KBM-7 (cell line): Measurements from ENCODE around the gene ATP5F1B.
A peak's percentile ranks its signal among the peaks of the same experiment; 100 is the strongest.
"Not testable (repeated sequence)": the region's sequence is repeated elsewhere in the genome, so short reads cannot be mapped to it uniquely, and the experiment has no call there.

Source experiments
- DNase-seq: peaks from one replicate; pipeline ENCODE4 v3.0.0-alpha.2; 2015
- in situ Hi-C: fragments of 300-500 bp; cut with MboI; formaldehyde crosslinking; loops from 2 replicates; pipeline ENCODE4 v1.14.3; 2020; ENCODE audit warnings: low sequenced_read_pairs, low pct_unique_long_range_greater_than_20kb, mixed read lengths

Gene ATP5F1B

DNA sequence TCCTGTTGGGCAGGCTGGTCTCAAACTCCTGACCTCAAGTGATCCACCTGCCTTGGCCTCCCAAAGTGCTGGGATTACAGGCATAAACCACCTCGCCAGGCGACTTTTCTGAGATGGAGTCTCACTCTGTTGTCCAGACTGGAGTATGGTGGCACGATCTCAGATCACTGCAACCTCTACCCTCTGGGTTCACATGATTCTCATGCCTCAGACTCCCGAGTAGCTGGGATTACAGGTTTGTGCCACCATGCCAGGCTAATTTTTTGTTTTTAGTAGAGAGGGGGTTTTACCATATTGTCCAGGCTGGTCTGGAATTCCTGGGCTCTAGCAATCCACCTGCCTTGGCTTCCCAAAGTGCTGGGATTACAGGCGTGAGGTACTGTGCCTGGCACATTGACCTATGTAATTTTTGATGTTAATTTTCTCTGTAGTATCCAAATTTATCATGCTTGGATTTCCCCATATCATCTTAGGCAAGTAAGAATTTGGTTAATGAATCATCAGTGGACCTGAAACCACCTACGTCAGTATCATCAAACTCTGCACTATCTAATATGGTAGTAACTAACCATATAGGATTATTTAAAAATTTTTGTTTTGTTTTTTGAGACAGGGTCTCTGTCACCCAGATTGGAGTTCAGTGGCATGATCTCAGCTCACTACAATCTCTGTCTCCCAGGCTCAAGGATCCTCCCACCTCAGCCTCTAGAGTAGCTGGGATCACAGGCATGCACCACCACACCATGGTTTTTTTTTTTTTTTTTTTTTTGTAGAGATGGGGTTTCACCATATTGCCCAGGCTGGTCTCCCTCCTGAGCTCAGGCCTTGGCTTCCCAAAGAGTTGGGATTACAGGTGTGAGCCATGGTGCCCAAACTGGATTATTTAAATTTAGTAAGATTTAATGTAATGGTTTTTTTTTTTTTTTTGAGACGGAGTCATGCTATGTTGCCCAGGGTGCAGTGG, 11.9 kb upstream of the ATP5F1B start:
- in situ Hi-C loops, result no loop called here

DNA sequence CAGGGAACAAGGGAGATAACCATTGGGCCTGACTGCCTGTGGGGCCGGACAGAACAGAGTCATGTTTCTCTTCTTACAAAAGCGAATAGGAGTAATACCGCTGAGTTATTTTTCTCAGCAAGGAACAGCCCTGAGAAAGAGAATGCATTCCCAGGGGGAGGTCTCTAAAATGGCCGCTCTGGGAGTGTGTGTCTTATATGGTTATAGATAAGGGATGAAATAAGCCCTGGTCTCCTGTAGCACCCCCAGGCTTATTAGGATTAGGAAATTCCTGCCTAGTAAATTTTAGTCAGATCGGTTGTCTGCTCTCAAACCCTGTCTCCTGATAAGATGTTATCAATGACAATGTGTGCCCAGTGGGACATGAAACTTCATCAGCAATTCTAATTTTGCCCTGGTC, 8.0 kb upstream of the ATP5F1B start:
- in situ Hi-C loops, DNase-seq: not testable (repeated sequence)

More for the DNA sequence above, 11.9 kb upstream of the ATP5F1B start:
- no peak for DNase-seq

- DNase-seq, in situ Hi-C loops: not testable (repeated sequence)
Measured at GRCh38 chr12:56648023-56648422, 2.2 kb upstream of the ATP5F1B start.

- no peak for DNase-seq
- in situ Hi-C loops, result no loop called here
Measured at GRCh38 chr12:56645201-56645716, 525 bp downstream of the ATP5F1B start.

DNA sequence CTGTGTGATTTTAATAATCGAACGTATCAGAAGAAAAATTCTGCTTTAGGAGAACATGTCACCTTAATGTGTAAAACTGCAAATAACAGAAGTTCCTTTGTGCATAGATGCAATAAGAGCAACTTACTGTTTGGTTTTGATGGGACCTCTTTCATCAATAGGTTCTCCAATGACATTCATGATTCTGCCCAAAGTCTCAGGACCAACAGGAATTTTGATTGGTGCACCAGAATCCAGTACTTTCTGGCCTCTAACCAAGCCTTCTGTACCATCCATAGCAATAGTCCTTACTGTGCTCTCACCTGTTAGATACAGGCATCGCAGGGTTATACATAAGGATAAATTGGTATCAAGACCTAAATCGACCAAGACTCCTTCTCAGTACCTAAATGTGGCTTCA, 1.1 kb downstream of the ATP5F1B start:
- DNase-seq, result no peak
- in situ Hi-C loops, result no loop called here

DNA sequence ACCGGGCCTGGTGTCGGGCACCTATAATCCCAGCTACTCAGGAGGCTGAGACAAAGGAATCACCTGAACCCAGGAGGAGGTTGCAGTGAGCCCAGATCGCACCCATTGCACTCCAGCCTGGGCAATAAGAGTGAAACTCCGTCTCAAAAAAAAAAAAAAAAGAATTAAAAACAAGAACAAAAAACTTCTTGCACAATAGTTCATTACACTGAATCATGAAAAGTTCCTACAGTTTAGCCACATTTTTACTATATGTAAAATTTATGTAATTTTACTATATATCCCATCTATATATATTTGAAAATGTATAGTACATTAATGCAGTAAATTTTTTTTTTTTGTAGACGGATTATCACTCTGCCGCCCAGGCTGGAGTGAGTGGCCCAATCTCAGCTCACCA, 4.6 kb downstream of the ATP5F1B start:
- no peak for DNase-seq
- in situ Hi-C loops, result no loop called here

GRCh38 chr12:56637621-56638020, 8.2 kb downstream of the ATP5F1B start:
- no peak for DNase-seq
- in situ Hi-C loops, result no loop called here

GRCh38 chr12:56636675-56637540, 8.9 kb downstream of the ATP5F1B start:
- DNase-seq, result peak; percentile 97
- in situ Hi-C loops, result no loop called here

DNA sequence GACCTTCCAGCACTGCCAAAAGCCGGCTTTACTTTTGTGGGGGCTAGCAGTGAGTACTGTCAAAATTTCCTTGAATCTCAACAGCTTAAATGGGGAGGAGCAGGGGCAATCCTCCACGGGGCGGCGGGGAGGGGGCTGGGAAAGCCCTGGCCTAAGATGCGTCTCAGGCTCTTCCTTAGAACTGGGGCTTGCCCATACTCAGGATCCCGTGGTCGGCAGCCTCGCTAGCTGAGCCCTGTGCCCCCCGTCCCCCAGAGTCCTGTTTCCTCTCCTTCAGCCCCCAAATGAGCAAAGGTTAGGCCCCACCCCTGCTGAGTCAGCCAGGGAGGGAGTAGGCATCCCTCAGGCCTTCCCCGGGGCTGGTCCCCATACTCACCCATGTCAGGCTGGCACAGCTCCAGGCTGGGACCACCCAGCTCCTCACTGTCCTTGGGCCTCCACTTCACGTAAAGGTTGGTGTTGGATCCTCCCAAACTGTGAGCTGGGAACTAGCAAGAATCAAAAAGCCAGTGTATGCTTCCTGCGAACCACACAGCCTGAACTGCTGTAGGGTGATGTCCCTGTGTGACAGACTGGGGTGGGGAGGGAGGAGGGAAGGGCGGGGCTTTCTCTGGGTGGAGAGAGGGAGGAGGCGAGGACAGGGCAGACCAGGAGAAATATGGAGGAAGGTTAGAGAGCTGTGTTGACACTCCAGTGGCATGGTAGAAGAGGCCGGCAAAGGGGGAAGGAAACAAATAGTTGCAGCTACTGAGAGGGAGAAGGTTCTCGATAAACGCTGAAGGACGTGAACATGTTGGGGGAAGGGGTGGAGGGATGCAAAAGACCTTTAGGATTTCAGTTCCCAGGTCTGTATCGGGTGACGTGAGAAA, 9.7 kb downstream of the ATP5F1B start:
- peak; percentile 91 for DNase-seq
- in situ Hi-C loops, result no loop called here

DNA sequence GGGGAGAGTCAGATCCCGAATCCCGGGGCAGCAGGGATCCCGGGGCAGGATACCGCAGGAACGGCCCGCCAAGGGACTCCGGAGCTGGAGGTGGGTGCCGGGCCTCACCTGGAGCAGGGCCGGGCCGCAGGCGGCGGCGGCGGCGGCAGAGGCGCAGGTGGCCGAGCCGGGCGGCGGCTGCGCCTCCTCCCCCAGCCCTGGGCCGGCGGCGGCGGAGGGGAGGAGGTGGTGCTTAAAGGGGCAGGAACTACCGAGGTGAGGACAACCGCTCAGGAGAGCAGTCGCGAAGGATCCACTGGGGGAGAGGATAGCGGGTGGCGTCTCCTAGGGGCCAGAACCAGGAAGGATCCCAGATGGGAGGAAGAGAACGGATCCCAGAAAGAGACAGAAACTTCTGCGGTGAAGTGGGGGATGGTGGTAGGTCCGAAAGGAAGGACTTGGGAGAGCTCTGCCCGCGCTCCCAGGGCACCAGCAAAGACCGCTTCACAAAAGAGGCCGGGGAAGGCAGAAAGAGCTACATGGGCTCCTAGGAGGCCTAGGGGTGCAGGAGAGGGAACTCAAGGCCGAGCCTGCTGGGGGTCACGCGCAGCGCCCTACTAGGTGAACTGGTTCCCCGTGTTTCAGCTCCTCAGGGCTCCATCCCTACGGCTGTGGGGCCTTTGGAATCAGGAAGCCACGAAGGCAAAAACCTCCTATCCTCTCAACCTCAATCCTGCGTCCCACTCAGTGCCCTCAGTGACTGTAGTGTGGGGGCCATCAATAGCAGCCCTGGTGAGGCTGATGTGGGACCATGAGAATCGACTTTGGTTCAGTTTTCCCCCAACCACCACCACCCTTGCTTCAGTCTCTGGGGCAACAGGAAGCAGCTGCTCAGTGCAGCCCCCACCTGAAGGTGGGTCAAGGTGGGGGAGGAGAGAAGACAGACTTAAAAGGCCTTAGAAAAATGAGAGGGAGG, 10.7 kb downstream of the ATP5F1B start:
- peak; percentile 77 for DNase-seq
- in situ Hi-C loops, result no loop called here

DNA sequence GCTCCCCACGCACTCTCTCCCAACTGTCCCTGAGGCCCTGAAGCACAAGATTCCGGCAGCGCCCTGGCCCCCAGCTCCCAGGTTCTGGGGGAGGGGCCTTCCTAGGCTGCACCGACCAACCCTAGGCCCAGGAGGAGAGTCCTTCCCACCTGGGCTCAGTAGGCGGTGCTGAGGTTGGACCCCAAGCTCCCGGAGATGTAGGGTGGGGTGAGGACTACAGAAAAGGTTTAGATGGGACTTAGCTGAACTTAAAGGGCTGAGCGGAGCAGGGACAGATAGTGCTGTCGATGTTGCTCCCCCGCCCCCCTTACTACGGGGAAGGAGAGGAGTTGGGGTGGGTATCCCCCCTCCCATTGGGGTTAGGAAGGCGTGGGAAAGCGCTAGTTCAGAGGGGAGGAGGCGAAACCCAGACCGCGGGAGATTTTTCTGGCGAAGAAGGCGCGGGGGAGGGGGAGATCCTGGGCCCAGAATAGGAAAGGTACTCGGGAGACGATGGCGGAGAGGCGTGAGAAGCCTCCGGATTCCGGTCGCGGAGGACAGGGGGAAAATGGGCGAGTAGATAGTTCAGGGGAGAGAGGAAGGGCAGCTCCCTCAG, 11.4 kb downstream of the ATP5F1B start:
- DNase-seq, result peak; percentile 37
- in situ Hi-C loops, result no loop called here

DNA sequence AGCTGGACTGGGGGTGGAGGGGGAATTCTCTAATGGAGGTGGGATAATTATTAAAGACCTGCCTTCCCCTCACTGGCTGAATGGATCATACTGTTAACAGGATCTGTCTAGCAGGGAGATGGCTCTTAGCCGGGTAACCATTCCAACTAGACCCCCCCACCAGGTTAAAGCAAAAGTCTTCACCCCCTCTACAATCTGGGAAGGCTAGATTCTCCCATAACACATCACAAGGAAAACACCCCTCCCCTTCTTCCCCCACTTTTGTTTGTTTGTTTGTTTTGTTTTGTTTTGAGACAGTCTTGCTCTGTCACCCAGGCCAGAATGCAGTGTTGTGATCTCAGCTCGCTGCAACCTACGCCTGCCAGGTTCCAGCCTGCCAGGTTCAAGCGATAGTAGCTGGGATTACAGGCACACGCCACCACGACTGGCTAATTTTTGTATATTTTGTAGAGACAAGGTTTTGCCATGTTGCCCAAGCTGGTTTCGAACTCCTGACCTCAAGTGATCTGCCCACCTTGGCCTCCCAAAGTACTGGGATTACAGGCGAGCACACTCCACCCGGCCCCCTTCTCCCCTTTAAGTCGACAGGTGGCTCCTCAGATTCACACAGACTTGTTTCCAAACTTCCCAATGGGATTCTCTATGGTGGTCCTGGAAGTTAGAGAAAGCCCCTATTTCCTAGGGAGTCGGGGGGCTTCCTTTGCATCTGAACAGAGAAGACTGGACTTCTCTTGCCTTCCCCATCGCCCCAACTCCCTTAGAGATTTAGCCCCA, 12.1 kb downstream of the ATP5F1B start:
- no peak for DNase-seq
- in situ Hi-C loops, result no loop called here

GRCh38 chr12:56632701-56633467, 12.9 kb downstream of the ATP5F1B start:
- DNase-seq, result no peak
- in situ Hi-C loops, result no loop called here

DNA sequence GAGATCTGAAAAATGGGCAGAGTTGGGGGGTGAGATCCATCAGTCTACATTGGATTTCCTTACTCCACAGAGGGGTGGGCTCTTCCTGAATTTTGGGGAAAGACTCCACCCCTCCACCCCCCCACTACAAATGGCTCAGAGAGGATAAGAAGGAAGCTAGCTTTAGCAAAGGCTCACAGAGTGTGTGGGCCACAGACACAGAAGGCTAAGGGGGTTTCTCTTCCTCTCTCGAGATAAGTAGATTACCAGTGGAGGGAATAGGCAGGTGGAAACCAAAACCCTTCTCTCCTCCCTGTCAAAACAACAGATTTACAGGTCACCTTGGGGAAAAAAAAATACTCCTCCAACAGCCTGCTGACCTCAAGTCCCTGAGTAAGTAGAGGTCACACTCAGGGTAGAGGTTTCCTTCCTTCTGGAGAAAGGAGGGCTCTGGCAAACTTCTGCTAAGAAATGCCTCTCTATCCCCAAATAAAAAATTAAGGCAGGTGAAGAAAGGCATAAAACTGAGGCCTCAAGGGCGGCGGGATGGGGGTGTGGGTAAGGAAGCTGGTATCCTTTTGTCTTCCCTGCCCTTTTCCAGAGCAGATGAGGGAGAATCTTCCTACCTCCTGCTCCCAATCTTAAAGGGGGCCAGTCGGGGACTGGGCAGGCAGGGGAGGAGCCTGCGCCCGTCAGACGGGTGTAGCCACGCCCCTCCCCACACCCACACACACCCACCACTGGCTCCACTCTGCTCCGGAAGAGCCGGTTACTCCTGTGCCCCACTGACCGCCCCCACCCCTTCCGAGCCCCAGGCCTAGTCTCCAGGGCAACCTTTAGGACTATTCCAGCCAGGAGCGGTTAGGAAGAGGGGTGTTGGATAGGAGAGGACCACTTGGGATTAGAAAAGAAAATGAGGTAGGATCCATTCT, 13.7 kb downstream of the ATP5F1B start:
- peak; percentile 69 for DNase-seq
- in situ Hi-C loops, result no loop called here

DNA sequence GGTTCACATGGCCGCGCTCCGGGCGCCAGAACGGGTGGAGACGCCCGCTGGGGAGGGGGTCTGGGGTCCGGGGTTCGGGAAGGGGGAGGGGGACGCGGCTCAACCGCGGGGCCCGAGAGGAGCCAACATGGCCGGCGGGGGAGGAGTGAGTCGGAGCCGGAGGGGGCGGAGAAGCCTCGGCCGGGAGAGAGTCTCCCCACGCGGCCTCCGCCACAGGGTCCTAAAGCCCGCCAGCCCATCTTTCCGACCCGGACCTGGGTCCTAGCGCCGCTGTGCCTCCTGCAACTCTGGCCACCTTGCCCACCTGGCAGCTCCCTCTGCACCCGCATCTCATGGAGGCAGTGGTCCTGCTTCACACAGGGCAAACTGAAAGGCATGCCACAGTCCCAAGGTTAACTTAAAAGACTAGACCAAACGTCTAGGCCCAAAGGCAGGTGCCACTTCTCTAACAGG, 15.6 kb downstream of the ATP5F1B start, which contains the start of gene BAZ2A:
Gene BAZ2A (minus strand): TSS at position 147 of the 453 bp plus-strand sequence. CDS start 12,796 bp downstream, outside the sequence.
- DNase-seq, result peak; percentile 82
- in situ Hi-C loops, result no loop called here
